Measurements from ENCODE around the gene PHLDA3.

The PHLDA3 gene

DNA sequence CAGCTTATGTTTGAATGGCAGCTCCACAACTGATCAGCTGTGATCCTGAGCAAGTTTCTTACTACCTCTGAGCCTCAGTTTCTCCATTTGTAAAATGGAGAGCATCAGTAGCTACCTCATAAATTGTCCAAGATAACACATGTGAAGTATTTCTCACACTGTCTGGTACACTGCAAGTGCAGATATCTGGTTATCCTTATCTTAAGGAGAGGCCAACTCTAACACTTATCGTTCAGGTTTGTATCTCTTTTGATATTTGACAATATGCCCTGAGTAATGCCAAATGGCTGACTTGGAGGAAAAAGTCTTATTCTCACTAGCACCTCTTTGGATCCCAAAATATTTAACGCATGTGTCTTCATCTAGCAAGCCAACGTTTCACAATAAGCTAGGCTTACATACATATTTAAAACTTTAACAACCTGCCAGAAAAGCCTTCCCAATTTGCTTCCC, 35.2 kb upstream of the PHLDA3 start:
- TF ChIP-seq GABPA (IDR thresholded peaks at IDR 0.05; ENCODE audit: low read depth) (no peak), POLR2AphosphoS5 (IDR thresholded peaks at IDR 0.05; ENCODE audit: low read depth) (no peak), SPI1 (IDR thresholded peaks at IDR 0.05; ENCODE audit: borderline replicate concordance, low read depth) (no peak)
- TF ChIP-seq, protein P1, sequence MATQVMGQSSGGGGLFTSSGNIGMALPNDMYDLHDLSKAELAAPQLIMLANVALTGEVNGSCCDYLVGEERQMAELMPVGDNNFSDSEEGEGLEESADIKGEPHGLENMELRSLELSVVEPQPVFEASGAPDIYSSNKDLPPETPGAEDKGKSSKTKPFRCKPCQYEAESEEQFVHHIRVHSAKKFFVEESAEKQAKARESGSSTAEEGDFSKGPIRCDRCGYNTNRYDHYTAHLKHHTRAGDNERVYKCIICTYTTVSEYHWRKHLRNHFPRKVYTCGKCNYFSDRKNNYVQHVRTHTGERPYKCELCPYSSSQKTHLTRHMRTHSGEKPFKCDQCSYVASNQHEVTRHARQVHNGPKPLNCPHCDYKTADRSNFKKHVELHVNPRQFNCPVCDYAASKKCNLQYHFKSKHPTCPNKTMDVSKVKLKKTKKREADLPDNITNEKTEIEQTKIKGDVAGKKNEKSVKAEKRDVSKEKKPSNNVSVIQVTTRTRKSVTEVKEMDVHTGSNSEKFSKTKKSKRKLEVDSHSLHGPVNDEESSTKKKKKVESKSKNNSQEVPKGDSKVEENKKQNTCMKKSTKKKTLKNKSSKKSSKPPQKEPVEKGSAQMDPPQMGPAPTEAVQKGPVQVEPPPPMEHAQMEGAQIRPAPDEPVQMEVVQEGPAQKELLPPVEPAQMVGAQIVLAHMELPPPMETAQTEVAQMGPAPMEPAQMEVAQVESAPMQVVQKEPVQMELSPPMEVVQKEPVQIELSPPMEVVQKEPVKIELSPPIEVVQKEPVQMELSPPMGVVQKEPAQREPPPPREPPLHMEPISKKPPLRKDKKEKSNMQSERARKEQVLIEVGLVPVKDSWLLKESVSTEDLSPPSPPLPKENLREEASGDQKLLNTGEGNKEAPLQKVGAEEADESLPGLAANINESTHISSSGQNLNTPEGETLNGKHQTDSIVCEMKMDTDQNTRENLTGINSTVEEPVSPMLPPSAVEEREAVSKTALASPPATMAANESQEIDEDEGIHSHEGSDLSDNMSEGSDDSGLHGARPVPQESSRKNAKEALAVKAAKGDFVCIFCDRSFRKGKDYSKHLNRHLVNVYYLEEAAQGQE (IDR thresholded peaks at IDR 0.05; ENCODE audit: insufficient replicate concordance, low read depth), result no peak
- Histone ChIP-seq H3K27ac (replicated peaks) (no peak overlapping the region), H3K27me3 (ENCODE audit: insufficient read depth, poor library complexity, severe bottlenecking) (no peaks in the 10 kb centered on the region), H3K4me3 (replicated peaks; ENCODE audit: insufficient read depth, low read length) (no peak overlapping the region)
- DNase-seq (ENCODE audit: low read depth in 1 of 2, low spot score in 1 of 2), result no peak

DNA sequence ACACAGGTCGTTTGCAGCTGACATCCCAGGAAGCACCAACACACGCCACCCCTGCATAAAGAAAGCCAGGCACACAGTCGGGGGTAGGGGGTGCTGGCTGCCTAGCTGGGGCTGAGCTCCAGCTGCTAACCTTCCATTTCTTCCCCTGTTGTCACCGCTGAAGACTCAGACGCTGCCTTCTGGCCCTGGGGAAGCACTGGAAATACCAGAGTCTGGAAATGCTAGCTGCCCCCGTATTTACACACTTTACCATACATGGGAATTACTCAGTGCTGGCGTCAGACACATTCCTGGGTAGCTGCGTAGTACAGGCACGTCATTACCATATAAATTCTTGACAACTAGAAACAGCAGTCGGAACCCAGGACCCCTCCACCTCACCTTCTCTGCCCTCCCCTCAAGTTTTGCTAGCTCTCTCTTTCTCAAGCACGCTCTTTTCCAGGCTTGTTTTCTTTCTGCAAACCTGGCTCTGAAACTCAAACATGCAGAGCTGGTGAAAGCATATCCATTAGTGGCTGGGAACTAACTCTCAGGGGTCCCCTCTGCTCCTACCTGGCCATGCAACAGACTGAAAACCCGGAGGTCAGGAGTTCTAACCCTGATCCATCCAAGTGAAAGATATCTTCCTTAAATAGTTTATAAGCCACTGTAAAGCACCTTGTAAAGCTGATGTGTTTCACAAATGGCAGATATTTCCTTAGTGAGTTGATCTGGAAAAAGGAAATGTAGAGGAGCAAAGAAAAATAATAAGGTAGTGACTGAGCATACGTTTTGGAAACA, 34.6 kb upstream of the PHLDA3 start:
- H3K4me3 ChIP-seq (replicated peaks; ENCODE audit: insufficient read depth, low read length), result no peak overlapping the region
- TF ChIP-seq SPI1 (IDR thresholded peaks at IDR 0.05; ENCODE audit: borderline replicate concordance, low read depth) (no peak), GABPA (IDR thresholded peaks at IDR 0.05; ENCODE audit: low read depth) (no peak), POLR2AphosphoS5 (IDR thresholded peaks at IDR 0.05; ENCODE audit: low read depth) (no peak)
- TF ChIP-seq, protein P1 (IDR thresholded peaks at IDR 0.05; ENCODE audit: insufficient replicate concordance, low read depth), result no peak
- TF ChIP-seq, protein P2, sequence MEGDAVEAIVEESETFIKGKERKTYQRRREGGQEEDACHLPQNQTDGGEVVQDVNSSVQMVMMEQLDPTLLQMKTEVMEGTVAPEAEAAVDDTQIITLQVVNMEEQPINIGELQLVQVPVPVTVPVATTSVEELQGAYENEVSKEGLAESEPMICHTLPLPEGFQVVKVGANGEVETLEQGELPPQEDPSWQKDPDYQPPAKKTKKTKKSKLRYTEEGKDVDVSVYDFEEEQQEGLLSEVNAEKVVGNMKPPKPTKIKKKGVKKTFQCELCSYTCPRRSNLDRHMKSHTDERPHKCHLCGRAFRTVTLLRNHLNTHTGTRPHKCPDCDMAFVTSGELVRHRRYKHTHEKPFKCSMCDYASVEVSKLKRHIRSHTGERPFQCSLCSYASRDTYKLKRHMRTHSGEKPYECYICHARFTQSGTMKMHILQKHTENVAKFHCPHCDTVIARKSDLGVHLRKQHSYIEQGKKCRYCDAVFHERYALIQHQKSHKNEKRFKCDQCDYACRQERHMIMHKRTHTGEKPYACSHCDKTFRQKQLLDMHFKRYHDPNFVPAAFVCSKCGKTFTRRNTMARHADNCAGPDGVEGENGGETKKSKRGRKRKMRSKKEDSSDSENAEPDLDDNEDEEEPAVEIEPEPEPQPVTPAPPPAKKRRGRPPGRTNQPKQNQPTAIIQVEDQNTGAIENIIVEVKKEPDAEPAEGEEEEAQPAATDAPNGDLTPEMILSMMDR (IDR thresholded peaks at IDR 0.05; ENCODE audit: insufficient read depth, low read length), result no peak
- no peak for DNase-seq (ENCODE audit: low read depth in 1 of 2, low spot score in 1 of 2)
- no peaks in the 10 kb centered on the region for H3K27me3 ChIP-seq (ENCODE audit: insufficient read depth, poor library complexity, severe bottlenecking)
- no peak overlapping the region for H3K27ac ChIP-seq (replicated peaks)

DNA sequence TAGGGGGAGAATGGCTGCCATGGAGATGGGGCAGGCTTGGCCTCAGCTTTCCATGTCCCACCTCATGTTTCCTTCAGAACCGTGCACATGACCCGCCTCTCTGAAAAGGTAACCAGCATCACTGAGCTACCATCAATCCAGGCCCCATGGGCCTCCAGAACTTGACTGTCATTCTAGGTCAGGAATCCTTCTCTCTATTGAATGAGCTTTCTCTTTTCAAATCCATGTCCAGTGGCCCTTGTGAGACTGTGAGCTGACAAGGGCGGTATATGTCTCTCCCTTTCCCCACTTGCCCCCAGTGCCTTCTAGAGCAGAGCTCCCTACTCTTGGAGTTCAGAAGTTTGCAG, 33.5 kb upstream of the PHLDA3 start:
- H3K4me3 ChIP-seq (replicated peaks; ENCODE audit: insufficient read depth, low read length), result no peak overlapping the region
- TF ChIP-seq, protein P1 (IDR thresholded peaks at IDR 0.05; ENCODE audit: insufficient replicate concordance, low read depth), result no peak
- TF ChIP-seq, protein P2 (IDR thresholded peaks at IDR 0.05; ENCODE audit: insufficient read depth, low read length), result no peak
- TF ChIP-seq POLR2AphosphoS5 (IDR thresholded peaks at IDR 0.05; ENCODE audit: low read depth) (no peak), SPI1 (IDR thresholded peaks at IDR 0.05; ENCODE audit: borderline replicate concordance, low read depth) (no peak), GABPA (IDR thresholded peaks at IDR 0.05; ENCODE audit: low read depth) (no peak)
- DNase-seq (ENCODE audit: low read depth in 1 of 2, low spot score in 1 of 2), result no peak
- H3K27ac ChIP-seq (replicated peaks), result no peak overlapping the region
- H3K27me3 ChIP-seq (ENCODE audit: insufficient read depth, poor library complexity, severe bottlenecking), result no peaks in the 10 kb centered on the region

Data from HL-60 (cell line).